ENCODE data around the gene SERPINE1.

SERPINE1 gene

GRCh38 chr7:101172854-101173751 lies 46.2 kb downstream of the SERPINE1 start (continued):
- TF ChIP-seq TSHZ1 (tag by site-specific recombination; IDR thresholded peaks at IDR 0.05; ENCODE audit: borderline replicate concordance) (no peak), ZNF221 (tag by site-specific recombination; IDR thresholded peaks at IDR 0.05; ENCODE audit: borderline replicate concordance) (no peak), ZSCAN5A (tag by site-specific recombination; IDR thresholded peaks at IDR 0.05) (no peak), ZNF677 (tag by site-specific recombination; IDR thresholded peaks at IDR 0.05) (no peak), ZNF600 (tag by site-specific recombination; IDR thresholded peaks at IDR 0.05) (peak; percentile 94), ZNF404 (tag by site-specific recombination; IDR thresholded peaks at IDR 0.05) (no peak), PRDM4 (tag by site-specific recombination; IDR thresholded peaks at IDR 0.05) (no peak), SP7 (tag by site-specific recombination; IDR thresholded peaks at IDR 0.05) (no peak; the same call in none of the 2 replicates), IKZF3 (tag by site-specific recombination; IDR thresholded peaks at IDR 0.05) (0 out of 2 replicates have a peak, but pooled peaks have one; percentile 2), ZNF654 (tag by site-specific recombination; IDR thresholded peaks at IDR 0.05; ENCODE audit: low read depth) (no peak), ZNF518A (tag by site-specific recombination; conservative IDR thresholded peaks at IDR 0.05; ENCODE audit: low read depth) (no peak), PBX3 (CRISPR knock-in tag; IDR thresholded peaks at IDR 0.05) (no peak), PRDM10 (tag by site-specific recombination; IDR thresholded peaks at IDR 0.05) (peak; percentile 89), TCF7L2 (IDR thresholded peaks at IDR 0.05; ENCODE audit: borderline replicate concordance, low read depth, low read length) (no peak), SP2 (tag by site-specific recombination; IDR thresholded peaks at IDR 0.05) (no peak; the same call in 1 of the 2 replicates), ZNF416 (tag by site-specific recombination; IDR thresholded peaks at IDR 0.05) (no peak), FEZF1 (tag by site-specific recombination; IDR thresholded peaks at IDR 0.05) (no peak), ZNF621 (tag by site-specific recombination; IDR thresholded peaks at IDR 0.05) (no peak)

All from HEK293 (cell line).